Liver (tissue), 3 donors: ENCODE results near the gene ZNF217.

Experiments used
- CTCF ChIP-seq: fragments of 150-350 bp; IDR thresholded peaks from 2 replicates; pipeline ENCODE4 v1.5.1; 2017; ENCODE audit warnings: improper control_type of control experiment, low read depth, low read length; ENCODE audit not compliant: missing input control
- EGR1 ChIP-seq, 2 donors: IDR thresholded peaks; 2 replicates each; pipeline ENCODE4 v1.6.1; 2016 to 2018; ENCODE audit warnings: antibody characterized with exemption in 2 of 2, low read depth in 2 of 2
- HNF4A ChIP-seq, 2 donors: conservative IDR thresholded peaks; 2 replicates each; pipeline ENCODE4 v1.6.1; 2016; ENCODE audit warnings: antibody characterized with exemption in 2 of 2, mild to moderate bottlenecking in 2 of 2
- JUND ChIP-seq, 2 donors: IDR thresholded peaks; 2 replicates each; pipeline ENCODE4 v1.6.1; 2016; ENCODE audit warnings: antibody characterized with exemption in 2 of 2
- NR2F2 ChIP-seq: IDR thresholded peaks from 2 replicates; pipeline ENCODE4 v1.6.1; 2016; ENCODE audit warnings: antibody characterized with exemption
- RAD21 ChIP-seq, 2 donors: IDR thresholded peaks; 2 replicates each; pipeline ENCODE4 v1.6.1; 2016; ENCODE audit warnings: antibody characterized with exemption in 2 of 2, mild to moderate bottlenecking in 2 of 2
- REST ChIP-seq: IDR thresholded peaks from 2 replicates; pipeline ENCODE4 v1.6.1; 2016; ENCODE audit warnings: antibody characterized with exemption, mild to moderate bottlenecking
- SP1 ChIP-seq: IDR thresholded peaks from 2 replicates; pipeline ENCODE4 v1.6.1; 2018; ENCODE audit warnings: antibody characterized with exemption, mild to moderate bottlenecking
- TAF1 ChIP-seq: conservative IDR thresholded peaks from 2 replicates; pipeline ENCODE4 v1.6.1; 2016; ENCODE audit warnings: antibody characterized with exemption, mild to moderate bottlenecking
- YY1 ChIP-seq: IDR thresholded peaks from 2 replicates; pipeline ENCODE4 v1.6.1; 2016; ENCODE audit warnings: antibody characterized with exemption, mild to moderate bottlenecking
- ZBTB33 ChIP-seq: IDR thresholded peaks from 2 replicates; pipeline ENCODE4 v1.6.1; 2016; ENCODE audit warnings: antibody characterized with exemption
- TF ChIP-seq, protein P1 (sequence below): IDR thresholded peaks from 2 replicates; pipeline ENCODE4 v1.6.1; 2016; ENCODE audit warnings: antibody characterized with exemption
- TF ChIP-seq, protein P2 (sequence below): IDR thresholded peaks from 2 replicates; pipeline ENCODE4 v1.6.1; 2016; ENCODE audit warnings: antibody characterized with exemption
- donor health status: healthy.
- donor health status: healthy.

- TF ChIP-seq TAF1 (no peak), CTCF (no peak), JUND (IDR thresholded peaks at IDR 0.05) (no peak), REST (no peak), EGR1 (IDR thresholded peaks at IDR 0.05; ENCODE audit: low read depth in 2 of 2) (no peak), ZBTB33 (no peak), YY1 (no peak), SP1 (no peak), RAD21 (IDR thresholded peaks at IDR 0.05) (no peak), NR2F2 (no peak), HNF4A (conservative IDR thresholded peaks at IDR 0.05) (no peak)
- TF ChIP-seq, protein P1, sequence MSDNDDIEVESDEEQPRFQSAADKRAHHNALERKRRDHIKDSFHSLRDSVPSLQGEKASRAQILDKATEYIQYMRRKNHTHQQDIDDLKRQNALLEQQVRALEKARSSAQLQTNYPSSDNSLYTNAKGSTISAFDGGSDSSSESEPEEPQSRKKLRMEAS, result no peak
- TF ChIP-seq, protein P2, sequence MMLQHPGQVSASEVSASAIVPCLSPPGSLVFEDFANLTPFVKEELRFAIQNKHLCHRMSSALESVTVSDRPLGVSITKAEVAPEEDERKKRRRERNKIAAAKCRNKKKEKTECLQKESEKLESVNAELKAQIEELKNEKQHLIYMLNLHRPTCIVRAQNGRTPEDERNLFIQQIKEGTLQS, result no peak
Observed at GRCh38 chr20:53565254-53565653, 28.4 kb downstream of the ZNF217 start.
